Measurements from ENCODE around the gene PSORS1C1.
A peak's percentile ranks its signal among the peaks of the same experiment; 100 is the strongest.

PSORS1C1 gene

GRCh38 chr6:31126396-31127175 lies 12.0 kb downstream of the PSORS1C1 start:
- DNase-seq (ENCODE audit: low read depth) = no peak
- H3K4me3 ChIP-seq (ENCODE audit: low read depth, low read length) = no peak overlapping the region
- no peak for TF ChIP-seq CTCF (IDR thresholded peaks at IDR 0.05; ENCODE audit: low read depth, low read length, missing control alignments)

DNA sequence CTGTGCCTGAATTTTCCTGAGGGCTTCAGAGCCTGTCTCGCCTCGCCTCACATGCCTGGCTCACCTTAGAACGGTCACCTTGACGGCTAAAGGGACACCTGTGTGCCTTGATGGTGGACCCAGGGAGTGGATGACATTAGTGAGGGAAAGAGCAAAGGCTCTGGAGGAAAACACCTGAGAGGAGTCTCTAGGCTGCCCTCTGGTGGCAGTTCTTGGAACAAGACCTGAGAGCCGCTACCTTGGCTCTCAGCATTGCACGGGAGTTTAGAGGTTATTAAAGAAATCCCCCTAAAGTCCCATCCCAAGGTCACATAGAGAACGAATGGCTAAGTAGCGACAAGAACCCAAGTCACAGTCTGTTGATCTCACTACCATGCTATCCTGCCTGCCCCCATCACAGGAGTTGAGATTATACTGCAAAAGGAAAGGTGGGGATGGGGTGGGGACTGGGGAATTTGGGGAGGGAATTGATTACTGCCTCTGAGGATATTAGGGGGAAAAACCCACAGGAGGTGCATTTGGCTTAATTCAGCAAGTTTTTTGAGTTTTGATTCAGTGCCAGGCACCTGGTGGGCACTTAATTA lies 13.6 kb downstream of the PSORS1C1 start:
- no peak overlapping the region for H3K4me3 ChIP-seq (ENCODE audit: low read depth, low read length)
- peak; percentile 21 for DNase-seq (ENCODE audit: low read depth)
- TF ChIP-seq CTCF (IDR thresholded peaks at IDR 0.05; ENCODE audit: low read depth, low read length, missing control alignments) = peak; percentile 94

GRCh38 chr6:31129130-31129529 lies 14.5 kb downstream of the PSORS1C1 start:
- no peak for TF ChIP-seq CTCF (IDR thresholded peaks at IDR 0.05; ENCODE audit: low read depth, low read length, missing control alignments)
- H3K4me3 ChIP-seq (ENCODE audit: low read depth, low read length) = no peak overlapping the region
- no peak for DNase-seq (ENCODE audit: low read depth)

DNA sequence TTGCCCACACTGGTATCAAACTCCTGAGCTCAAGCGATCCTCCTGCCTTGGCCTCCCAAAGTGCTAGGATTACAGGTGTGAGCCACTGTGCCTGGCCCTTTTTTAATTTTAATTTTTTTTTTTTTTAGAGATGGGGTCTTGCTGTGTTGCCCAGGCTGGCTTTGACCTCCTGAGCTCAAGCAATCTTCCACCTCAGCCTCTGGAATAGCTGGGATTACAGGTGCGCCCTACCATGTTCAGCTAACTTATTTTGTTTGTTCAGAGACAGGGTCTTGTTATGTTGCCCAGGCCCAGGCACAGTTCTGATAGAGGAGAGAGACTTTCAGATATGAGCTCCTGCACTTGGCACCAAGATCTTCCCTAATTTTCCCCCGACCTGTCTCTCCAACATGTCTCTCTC lies 16.2 kb downstream of the PSORS1C1 start:
- DNase-seq (ENCODE audit: low read depth) = no peak
- TF ChIP-seq CTCF (IDR thresholded peaks at IDR 0.05; ENCODE audit: low read depth, low read length, missing control alignments) = no peak
- no peak overlapping the region for H3K4me3 ChIP-seq (ENCODE audit: low read depth, low read length)

GRCh38 chr6:31131595-31131994 lies 17.0 kb downstream of the PSORS1C1 start:
- no peak overlapping the region for H3K4me3 ChIP-seq (ENCODE audit: low read depth, low read length)
- DNase-seq (ENCODE audit: low read depth) = no peak
- TF ChIP-seq CTCF (IDR thresholded peaks at IDR 0.05; ENCODE audit: low read depth, low read length, missing control alignments) = no peak

- DNase-seq (ENCODE audit: low read depth) = no peak
- no peak for TF ChIP-seq CTCF (IDR thresholded peaks at IDR 0.05; ENCODE audit: low read depth, low read length, missing control alignments)
- no peak overlapping the region for H3K4me3 ChIP-seq (ENCODE audit: low read depth, low read length)
Measured at GRCh38 chr6:31132806-31133205, 18.2 kb downstream of the PSORS1C1 start.

GRCh38 chr6:31135710-31136109 lies 21.1 kb downstream of the PSORS1C1 start:
- DNase-seq (ENCODE audit: low read depth) = no peak
- no peak for TF ChIP-seq CTCF (IDR thresholded peaks at IDR 0.05; ENCODE audit: low read depth, low read length, missing control alignments)
- no peak overlapping the region for H3K4me3 ChIP-seq (ENCODE audit: low read depth, low read length)
